Osteocyte (in vitro differentiated cells): ENCODE results near the gene IQSEC3. TPM values are rescaled to one million over a fixed set of nuclear protein-coding genes. Genes with fewer than 3 reads are reported as not detected.
A peak's percentile ranks its signal among the peaks of the same experiment; 100 is the strongest.
"Not testable (repeated sequence)": the region's sequence is repeated elsewhere in the genome, so short reads cannot be mapped to it uniquely, and the experiment has no call there.

Experiments used
- DNase-seq: peaks from one replicate; pipeline ENCODE4 v3.0.0; 2021; ENCODE audit warnings: mixed read lengths; ENCODE audit not compliant: unreplicated experiment; ENCODE audit errors: extremely low spot score
- H3K27ac Mint-ChIP-seq: one replicate; pipeline ENCODE4 v1.8.0; 2021; ENCODE audit warnings: mild to moderate bottlenecking, mixed read lengths; ENCODE audit not compliant: unreplicated experiment
- H3K27me3 Mint-ChIP-seq: one replicate; pipeline ENCODE4 v1.8.0; 2021; ENCODE audit warnings: mixed read lengths; ENCODE audit not compliant: unreplicated experiment
- H3K36me3 Mint-ChIP-seq: one replicate; pipeline ENCODE4 v1.8.0; 2021; ENCODE audit warnings: mixed read lengths; ENCODE audit not compliant: unreplicated experiment
- H3K4me1 Mint-ChIP-seq: one replicate; pipeline ENCODE4 v1.8.0; 2021; ENCODE audit warnings: mixed read lengths; ENCODE audit not compliant: unreplicated experiment
- H3K4me3 Mint-ChIP-seq: one replicate; pipeline ENCODE4 v1.8.0; 2021; ENCODE audit warnings: mild to moderate bottlenecking, moderate library complexity, mixed read lengths; ENCODE audit not compliant: unreplicated experiment
- H3K9me3 Mint-ChIP-seq: one replicate; pipeline ENCODE4 v1.8.0; 2021; ENCODE audit warnings: mixed read lengths; ENCODE audit not compliant: unreplicated experiment
- CTCF ChIP-seq: fragments of 200-600 bp; sonication (generic); IDR thresholded peaks from 2 replicates; pipeline ENCODE4 v1.5.0; 2021; ENCODE audit warnings: antibody characterized with exemption, mild to moderate bottlenecking, moderate library complexity
- long read RNA-seq: library from polyadenylated mRNA; unstranded; transcript quantifications from one replicate; pipeline ENCODE4 v2.0.0, GENCODE V29; 2021
- total RNA-seq: library from RNA; stranded (reverse); gene quantifications from 2 replicates; pipeline ENCODE4 v1.2.1, GENCODE V29; 2021

The IQSEC3 gene
- 0.37 and 0.56 TPM in 2 replicates for total RNA-seq
- long read RNA-seq = 0 reads

- H3K4me3 Mint-ChIP-seq, H3K27ac Mint-ChIP-seq: not testable (repeated sequence)
These were observed at the start of gene IQSEC3 for GRCh38 chr12:66428-66781. IQSEC3 (plus strand) TSS chr12:66767; CDS start chr12:66883, 116 bp downstream.

GRCh38 chr12:17370-18340 lies 48.9 kb upstream of the IQSEC3 start:
- peak; percentile 84 for DNase-seq
- H3K9me3 Mint-ChIP-seq, H3K27ac Mint-ChIP-seq, H3K4me1 Mint-ChIP-seq, H3K4me3 Mint-ChIP-seq, H3K27me3 Mint-ChIP-seq: not testable (repeated sequence)
- H3K36me3 Mint-ChIP-seq = peaks cover 14% of the 10 kb centered on the region

More at GRCh38 chr12:66428-66781, at the start of gene IQSEC3:
- H3K27me3 Mint-ChIP-seq = peaks cover 19% of the 10 kb centered on the region
- not testable (repeated sequence) for H3K9me3 Mint-ChIP-seq, H3K4me1 Mint-ChIP-seq, H3K36me3 Mint-ChIP-seq, DNase-seq

GRCh38 chr12:18821-19567 lies 47.6 kb upstream of the IQSEC3 start:
- H3K27me3 Mint-ChIP-seq, H3K4me1 Mint-ChIP-seq, H3K4me3 Mint-ChIP-seq, H3K27ac Mint-ChIP-seq, H3K9me3 Mint-ChIP-seq: not testable (repeated sequence)
- peaks cover 14% of the 10 kb centered on the region for H3K36me3 Mint-ChIP-seq
- peak; percentile 77 for DNase-seq

- not testable (repeated sequence) for H3K27ac Mint-ChIP-seq, DNase-seq, H3K4me1 Mint-ChIP-seq, H3K27me3 Mint-ChIP-seq, H3K4me3 Mint-ChIP-seq, H3K9me3 Mint-ChIP-seq
- peaks cover 14% of the 10 kb centered on the region for H3K36me3 Mint-ChIP-seq
These were observed 46.7 kb upstream of the IQSEC3 start for GRCh38 chr12:19906-20305.

- Mint-ChIP-seq H3K4me3 (no peak overlapping the region), H3K36me3 (peaks cover 14% of the 10 kb centered on the region), H3K27ac (no peak overlapping the region), H3K4me1 (no peaks in the 10 kb centered on the region), H3K27me3 (no peaks in the 10 kb centered on the region), H3K9me3 (no peaks in the 10 kb centered on the region)
- peak; percentile 59 for DNase-seq
- no peak for TF ChIP-seq CTCF
These were observed 45.8 kb upstream of the IQSEC3 start for GRCh38 chr12:20757-21156.

GRCh38 chr12:21301-22189 lies 45.0 kb upstream of the IQSEC3 start:
- TF ChIP-seq CTCF = no peak
- H3K9me3 Mint-ChIP-seq = no peaks in the 10 kb centered on the region
- peak; percentile 84 for DNase-seq

More at GRCh38 chr12:21301-22189, 45.0 kb upstream of the IQSEC3 start:
- Mint-ChIP-seq H3K36me3 (peaks cover 14% of the 10 kb centered on the region), H3K27me3 (no peaks in the 10 kb centered on the region), H3K27ac (no peak overlapping the region), H3K4me1 (no peaks in the 10 kb centered on the region), H3K4me3 (no peak overlapping the region)
